ENCODE results near the gene VWA8. TPM values are rescaled to one million over a fixed set of nuclear protein-coding genes. Genes with fewer than 3 reads are reported as not detected.
"Not testable (repeated sequence)": the region's sequence is repeated elsewhere in the genome, so short reads cannot be mapped to it uniquely, and the experiment has no call there.

The VWA8 gene
- total RNA-seq, 1 experiment from 2014 or later: 11.1 TPM

DNA sequence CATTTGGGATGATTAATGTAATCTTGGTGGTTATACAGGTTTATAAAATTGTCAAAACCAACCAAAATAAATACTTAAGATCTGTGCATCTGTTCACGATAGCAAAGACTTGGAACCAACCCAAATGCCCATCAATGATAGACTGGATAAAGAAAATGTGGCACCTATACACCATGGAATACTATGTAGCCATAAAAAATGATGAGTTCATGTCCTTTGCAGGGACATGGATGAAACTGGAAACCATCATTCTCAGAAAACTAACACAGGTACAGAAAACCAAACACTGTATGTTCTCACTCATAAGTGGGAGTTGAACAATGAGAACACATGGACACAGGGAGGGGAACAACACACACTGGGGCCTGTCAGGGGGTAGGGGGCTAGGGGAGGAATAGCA lies 11.8 kb downstream of the VWA8 start:
- not testable (repeated sequence) for DNase-seq; H3K36me3 ChIP-seq (replicated peaks; ENCODE audit: control insufficient read depth, insufficient read depth, low read length); H3K4me3 ChIP-seq (ENCODE audit: insufficient read depth, low read depth, low read length); H3K27me3 ChIP-seq (ENCODE audit: control insufficient read depth, insufficient read depth, low read length)

GRCh38 chr13:41945926-41946325 lies 15.0 kb downstream of the VWA8 start:
- Histone ChIP-seq H3K36me3 (replicated peaks; ENCODE audit: control insufficient read depth, insufficient read depth, low read length) (no peaks in the 10 kb centered on the region; the same call in 1 of the 2 replicates), H3K27me3 (ENCODE audit: control insufficient read depth, insufficient read depth, low read length) (no peaks in the 10 kb centered on the region), H3K4me3 (ENCODE audit: insufficient read depth, low read depth, low read length) (no peak overlapping the region)
- no peak for DNase-seq

- Histone ChIP-seq H3K27me3 (ENCODE audit: control insufficient read depth, insufficient read depth, low read length) (no peaks in the 10 kb centered on the region), H3K4me3 (ENCODE audit: insufficient read depth, low read depth, low read length) (no peak overlapping the region), H3K36me3 (replicated peaks; ENCODE audit: control insufficient read depth, insufficient read depth, low read length) (no peaks in the 10 kb centered on the region; the same call in 1 of the 2 replicates)
- no peak for DNase-seq
Measured at GRCh38 chr13:41944635-41945397, 16.1 kb downstream of the VWA8 start.

DNA sequence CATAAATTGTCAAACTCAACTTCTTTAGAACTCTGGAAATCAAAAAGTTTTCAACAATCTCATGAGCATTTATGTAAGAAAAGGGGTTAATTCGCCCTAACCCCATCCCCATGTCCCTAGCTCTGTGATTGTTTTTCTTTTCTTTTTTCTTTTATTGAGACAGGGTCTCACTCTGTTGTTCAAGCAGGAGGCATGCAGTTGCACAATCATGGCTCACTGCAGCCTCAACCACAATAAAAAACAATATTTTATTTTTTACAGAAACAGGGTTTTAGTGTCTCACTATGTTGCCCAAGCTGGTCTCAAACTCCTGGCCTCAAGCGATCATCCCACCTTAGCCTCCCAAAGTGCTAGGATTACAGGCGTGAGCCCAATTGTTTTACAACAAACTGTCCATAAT lies 16.7 kb downstream of the VWA8 start:
- no peaks in the 10 kb centered on the region for H3K27me3 ChIP-seq (ENCODE audit: control insufficient read depth, insufficient read depth, low read length)

GRCh38 chr13:41942462-41943094 lies 18.3 kb downstream of the VWA8 start:
- Histone ChIP-seq H3K4me3 (ENCODE audit: insufficient read depth, low read depth, low read length) (no peak overlapping the region), H3K36me3 (replicated peaks; ENCODE audit: control insufficient read depth, insufficient read depth, low read length) (no peaks in the 10 kb centered on the region; the same call in 1 of the 2 replicates), H3K27me3 (ENCODE audit: control insufficient read depth, insufficient read depth, low read length) (no peaks in the 10 kb centered on the region)
- DNase-seq: peak; percentile 28

More for the DNA sequence above, 16.7 kb downstream of the VWA8 start:
- Histone ChIP-seq H3K4me3 (ENCODE audit: insufficient read depth, low read depth, low read length) (no peak overlapping the region), H3K36me3 (replicated peaks; ENCODE audit: control insufficient read depth, insufficient read depth, low read length) (no peaks in the 10 kb centered on the region; the same call in 1 of the 2 replicates)
- DNase-seq: no peak

DNA sequence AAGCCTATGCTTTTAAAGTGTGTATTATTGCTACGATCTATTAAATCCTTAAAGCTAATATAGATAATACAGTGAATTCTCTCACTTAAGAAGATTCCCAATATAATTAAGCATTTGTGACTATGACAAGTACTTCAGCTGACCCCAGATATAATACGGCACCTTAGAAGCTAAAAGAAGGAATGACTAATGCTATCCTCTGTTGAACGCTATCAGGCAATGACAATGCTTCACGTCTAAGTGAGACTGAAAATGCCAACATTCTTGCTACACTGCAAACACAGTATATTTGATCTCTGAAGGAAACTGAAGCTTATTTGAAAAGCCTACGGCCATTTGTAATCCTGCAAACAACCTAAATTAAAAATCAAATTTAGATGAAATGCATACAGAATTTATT lies 19.7 kb downstream of the VWA8 start:
- Histone ChIP-seq H3K36me3 (replicated peaks; ENCODE audit: control insufficient read depth, insufficient read depth, low read length) (no peaks in the 10 kb centered on the region; the same call in 1 of the 2 replicates), H3K27me3 (ENCODE audit: control insufficient read depth, insufficient read depth, low read length) (no peaks in the 10 kb centered on the region), H3K4me3 (ENCODE audit: insufficient read depth, low read depth, low read length) (no peak overlapping the region)
- DNase-seq: no peak

DNA sequence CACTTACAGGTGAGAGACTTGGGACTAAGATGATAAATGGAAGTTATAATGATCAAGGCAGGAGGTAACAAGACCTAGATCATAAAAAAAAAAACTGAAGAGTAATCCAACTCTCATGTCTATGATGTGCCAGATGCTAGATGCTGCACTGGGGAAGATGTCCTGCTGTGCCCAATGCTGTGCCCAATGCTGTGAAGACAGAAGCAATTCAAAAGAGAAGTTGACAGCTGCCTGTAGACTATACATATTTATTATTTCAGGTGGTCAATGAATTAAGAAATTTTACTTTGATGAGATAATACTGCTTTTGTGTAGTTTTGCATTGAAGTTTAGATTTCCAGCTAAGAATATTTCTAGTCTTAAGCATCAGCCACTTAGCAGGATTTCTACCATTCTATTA lies 21.5 kb downstream of the VWA8 start:
- no peak for DNase-seq
- Histone ChIP-seq H3K27me3 (ENCODE audit: control insufficient read depth, insufficient read depth, low read length) (no peaks in the 10 kb centered on the region), H3K4me3 (ENCODE audit: insufficient read depth, low read depth, low read length) (no peak overlapping the region), H3K36me3 (replicated peaks; ENCODE audit: control insufficient read depth, insufficient read depth, low read length) (no peaks in the 10 kb centered on the region; the same call in 1 of the 2 replicates)

DNA sequence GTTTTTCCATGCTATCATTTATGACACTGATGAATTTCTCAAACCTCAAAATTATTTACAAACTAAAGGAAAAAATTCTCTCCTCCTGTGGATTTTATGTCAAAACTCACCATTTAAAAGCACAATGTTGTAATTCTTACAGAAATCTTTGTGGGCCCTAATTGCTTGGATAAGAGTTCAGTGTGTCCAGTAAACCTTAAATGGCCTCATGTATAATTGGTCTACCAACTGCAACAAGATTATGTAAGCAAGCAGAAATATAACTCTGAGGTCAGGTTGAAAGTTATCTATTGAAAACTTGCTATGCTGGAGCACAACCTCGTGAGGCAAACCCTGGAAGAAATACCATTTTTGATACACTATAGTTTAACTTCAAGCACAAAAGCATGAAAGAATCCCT lies 22.0 kb downstream of the VWA8 start:
- no peaks in the 10 kb centered on the region; the same call in 1 of the 2 replicates for H3K36me3 ChIP-seq (replicated peaks; ENCODE audit: control insufficient read depth, insufficient read depth, low read length)

GRCh38 chr13:41937388-41937787 lies 23.5 kb downstream of the VWA8 start:
- H3K36me3 ChIP-seq (replicated peaks; ENCODE audit: control insufficient read depth, insufficient read depth, low read length): no peaks in the 10 kb centered on the region; the same call in 1 of the 2 replicates
- H3K27me3 ChIP-seq (ENCODE audit: control insufficient read depth, insufficient read depth, low read length): no peaks in the 10 kb centered on the region
- no peak overlapping the region for H3K4me3 ChIP-seq (ENCODE audit: insufficient read depth, low read depth, low read length)
- no peak for DNase-seq

More for the DNA sequence above, 22.0 kb downstream of the VWA8 start:
- no peak for DNase-seq
- Histone ChIP-seq H3K27me3 (ENCODE audit: control insufficient read depth, insufficient read depth, low read length) (no peaks in the 10 kb centered on the region), H3K4me3 (ENCODE audit: insufficient read depth, low read depth, low read length) (no peak overlapping the region)

GRCh38 chr13:41935501-41935900 lies 25.4 kb downstream of the VWA8 start:
- no peaks in the 10 kb centered on the region for H3K36me3 ChIP-seq (replicated peaks; ENCODE audit: control insufficient read depth, insufficient read depth, low read length)
- no peak for DNase-seq
- no peaks in the 10 kb centered on the region for H3K27me3 ChIP-seq (ENCODE audit: control insufficient read depth, insufficient read depth, low read length)
- H3K4me3 ChIP-seq (ENCODE audit: insufficient read depth, low read depth, low read length): no peak overlapping the region

- no peak overlapping the region for H3K4me3 ChIP-seq (ENCODE audit: insufficient read depth, low read depth, low read length)
- H3K27me3 ChIP-seq (ENCODE audit: control insufficient read depth, insufficient read depth, low read length): no peaks in the 10 kb centered on the region
- no peak for DNase-seq
- H3K36me3 ChIP-seq (replicated peaks; ENCODE audit: control insufficient read depth, insufficient read depth, low read length): no peaks in the 10 kb centered on the region
Measured at GRCh38 chr13:41934994-41935393, 25.9 kb downstream of the VWA8 start.

DNA sequence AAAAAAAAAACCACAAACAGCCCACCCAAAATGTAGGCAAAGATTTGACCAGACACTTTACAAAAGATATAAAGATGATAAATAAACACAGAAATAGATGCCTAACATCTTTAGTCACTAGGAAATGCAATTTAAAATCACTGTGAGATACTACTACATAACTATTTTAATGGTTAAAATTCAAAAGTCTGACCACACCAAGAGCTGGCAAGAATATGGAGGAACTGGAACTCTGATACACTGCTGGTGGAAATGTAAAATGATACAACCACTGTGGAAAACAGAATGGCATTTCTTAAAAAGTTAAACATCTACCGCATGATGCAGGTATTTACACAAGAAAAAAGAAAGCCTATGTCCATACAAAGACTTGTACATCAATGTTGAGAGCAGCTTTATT lies 26.8 kb downstream of the VWA8 start:
- H3K27me3 ChIP-seq (ENCODE audit: control insufficient read depth, insufficient read depth, low read length): no peaks in the 10 kb centered on the region
- H3K36me3 ChIP-seq (replicated peaks; ENCODE audit: control insufficient read depth, insufficient read depth, low read length): no peaks in the 10 kb centered on the region
- H3K4me3 ChIP-seq (ENCODE audit: insufficient read depth, low read depth, low read length): no peak overlapping the region
- no peak for DNase-seq

- Histone ChIP-seq H3K27me3 (ENCODE audit: control insufficient read depth, insufficient read depth, low read length) (no peaks in the 10 kb centered on the region), H3K4me3 (ENCODE audit: insufficient read depth, low read depth, low read length) (no peak overlapping the region), H3K36me3 (replicated peaks; ENCODE audit: control insufficient read depth, insufficient read depth, low read length) (no peaks in the 10 kb centered on the region; the same call in 1 of the 2 replicates)
- DNase-seq: no peak
Measured at GRCh38 chr13:41931337-41931736, 29.6 kb downstream of the VWA8 start.

DNA sequence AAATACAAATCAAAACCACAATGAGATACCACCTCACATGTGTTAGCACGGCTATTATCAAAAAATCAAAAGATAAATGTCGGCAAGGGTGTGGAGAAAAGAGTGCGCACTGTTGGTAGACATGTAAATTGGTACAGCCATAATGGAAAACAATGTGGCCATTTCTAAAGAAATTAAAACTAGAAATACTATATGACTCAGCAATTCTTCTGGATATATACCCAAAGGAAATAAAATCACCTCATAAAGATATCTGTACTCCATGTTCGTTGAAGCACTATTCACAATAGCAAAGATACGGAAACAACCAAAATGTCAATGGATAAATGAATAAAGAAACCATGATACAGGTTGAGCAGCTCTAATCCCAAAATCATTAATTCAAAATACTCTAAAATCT lies 30.8 kb downstream of the VWA8 start:
- H3K27me3 ChIP-seq (ENCODE audit: control insufficient read depth, insufficient read depth, low read length): no peaks in the 10 kb centered on the region
- H3K4me3 ChIP-seq (ENCODE audit: insufficient read depth, low read depth, low read length): no peak overlapping the region
- no peak for DNase-seq
- peaks cover 2% of the 10 kb centered on the region for H3K36me3 ChIP-seq (replicated peaks; ENCODE audit: control insufficient read depth, insufficient read depth, low read length)

DNA sequence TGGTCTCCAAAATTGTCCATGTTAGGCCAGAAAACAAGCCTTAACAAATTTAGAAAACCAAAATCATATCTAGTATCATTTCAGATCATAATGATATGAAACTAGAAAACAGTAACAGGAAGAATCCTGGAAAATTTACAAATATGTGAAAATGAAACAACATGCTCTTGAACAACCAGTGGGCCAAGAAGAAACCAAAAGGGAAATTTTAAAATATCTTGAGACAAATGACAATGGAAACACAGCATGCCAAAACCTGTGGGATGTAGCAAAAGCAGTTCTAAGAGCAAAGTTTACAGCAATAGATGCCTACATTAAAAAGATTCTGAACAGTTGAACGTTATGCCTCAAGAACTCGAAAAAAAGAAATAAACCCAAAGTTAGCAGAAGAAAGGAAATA lies 32.6 kb downstream of the VWA8 start:
- no peak for DNase-seq
- Histone ChIP-seq H3K4me3 (ENCODE audit: insufficient read depth, low read depth, low read length) (no peak overlapping the region), H3K36me3 (replicated peaks; ENCODE audit: control insufficient read depth, insufficient read depth, low read length) (peaks cover 2% of the 10 kb centered on the region), H3K27me3 (ENCODE audit: control insufficient read depth, insufficient read depth, low read length) (no peaks in the 10 kb centered on the region)

All from H7 (cell line).